WTC11 (cell line): Measurements from ENCODE around the gene HLA-DMA. TPM values are rescaled to one million over a fixed set of nuclear protein-coding genes. Genes with fewer than 3 reads are reported as not detected.

Experiments used
- ATAC-seq: fragments of 200-7000 bp; cut with Tn5 transposase; 2 replicates; pipeline ENCODE4 v1.10.0; 2021; ENCODE audit warnings: mild to moderate bottlenecking, moderate library complexity
- CTCF ChIA-PET: fragments of 300-600 bp; sonication (Branson Sonifier 250); formaldehyde crosslinking; loops from one replicate; lab custom pipeline; 2021; ENCODE audit warnings: antibody characterized with exemption; lab: Charles Lee
- POLR2A ChIA-PET: fragments of 350-600 bp; sonication (Branson Sonifier 250); formaldehyde crosslinking; loops from one replicate; lab custom pipeline; 2021; ENCODE audit warnings: antibody characterized with exemption; lab: Charles Lee
- DNase-seq: peaks from one replicate; pipeline ENCODE4 v3.0.0; 2021; ENCODE audit warnings: low spot score
- H3K27ac Mint-ChIP-seq: 2 replicates; pipeline ENCODE4 v1.8.0; 2021; ENCODE audit warnings: mixed read lengths
- H3K27me3 Mint-ChIP-seq: 2 replicates; pipeline ENCODE4 v1.8.0; 2021; ENCODE audit warnings: low read depth, mild to moderate bottlenecking, moderate library complexity, mixed read lengths
- H3K36me3 Mint-ChIP-seq: 2 replicates; pipeline ENCODE4 v1.8.0; 2021; ENCODE audit warnings: mixed read lengths
- H3K4me1 Mint-ChIP-seq: 2 replicates; pipeline ENCODE4 v1.8.0; 2022; ENCODE audit warnings: mixed read lengths
- H3K4me3 Mint-ChIP-seq: 2 replicates; pipeline ENCODE4 v1.8.0; 2021; ENCODE audit warnings: mild to moderate bottlenecking, moderate library complexity, mixed read lengths
- H3K9me3 Mint-ChIP-seq: 2 replicates; pipeline ENCODE4 v1.8.0; 2021; ENCODE audit warnings: mixed read lengths
- CREB1 ChIP-seq: sonication (generic); formaldehyde crosslinking; IDR thresholded peaks from 2 replicates; pipeline ENCODE4 v1.8.0; 2023; ENCODE audit warnings: mild to moderate bottlenecking, missing genetic modification reagents
- CREM ChIP-seq: sonication (generic); formaldehyde crosslinking; IDR thresholded peaks from 2 replicates; pipeline ENCODE4 v1.8.1; 2022; ENCODE audit warnings: mild to moderate bottlenecking, missing genetic modification reagents, moderate library complexity
- FOXP4 ChIP-seq: sonication (generic); formaldehyde crosslinking; IDR thresholded peaks from 2 replicates; pipeline ENCODE4 v1.8.0; 2022; ENCODE audit warnings: mild to moderate bottlenecking, missing genetic modification reagents
- GABPB1 ChIP-seq: sonication (generic); formaldehyde crosslinking; IDR thresholded peaks from 2 replicates; pipeline ENCODE4 v1.8.1; 2023; ENCODE audit warnings: mild to moderate bottlenecking, missing genetic modification reagents
- GTF2I ChIP-seq: fragments of 250-450 bp; sonication (Bioruptor Pico); conservative IDR thresholded peaks from 2 replicates; pipeline ENCODE4 v1.4.0; 2021; ENCODE audit warnings: mild to moderate bottlenecking
- HMGA2 ChIP-seq: fragments of 250-450 bp; sonication (Bioruptor Pico); IDR thresholded peaks from 2 replicates; pipeline ENCODE4 v1.4.0; 2021; ENCODE audit warnings: mild to moderate bottlenecking, moderate library complexity
- HMGXB4 ChIP-seq: sonication (generic); formaldehyde crosslinking; IDR thresholded peaks from 2 replicates; pipeline ENCODE4 v1.8.1; 2023; ENCODE audit warnings: mild to moderate bottlenecking, moderate library complexity, missing genetic modification reagents
- IRF2 ChIP-seq: sonication (generic); formaldehyde crosslinking; IDR thresholded peaks from 2 replicates; pipeline ENCODE4 v1.8.0; 2022; ENCODE audit warnings: low read depth, missing genetic modification reagents, borderline replicate concordance
- MXD4 ChIP-seq: fragments of 250-450 bp; sonication (Bioruptor Pico); IDR thresholded peaks from 2 replicates; pipeline ENCODE4 v1.8.0; 2021; ENCODE audit warnings: mild to moderate bottlenecking, moderate library complexity, borderline replicate concordance
- NFE2L1 ChIP-seq: sonication (generic); formaldehyde crosslinking; IDR thresholded peaks from 2 replicates; pipeline ENCODE4 v1.8.1; 2023; ENCODE audit warnings: missing genetic modification reagents
- STAT6 ChIP-seq: sonication (generic); formaldehyde crosslinking; conservative IDR thresholded peaks from 2 replicates; pipeline ENCODE4 v1.8.1; 2023; ENCODE audit warnings: mild to moderate bottlenecking, low read depth, missing genetic modification reagents, moderate library complexity
- USF1 ChIP-seq: sonication (generic); formaldehyde crosslinking; IDR thresholded peaks from 2 replicates; pipeline ENCODE4 v1.8.0; 2022; ENCODE audit warnings: mild to moderate bottlenecking, missing genetic modification reagents
- ZBTB21 ChIP-seq: sonication (generic); formaldehyde crosslinking; IDR thresholded peaks from 2 replicates; pipeline ENCODE4 v1.8.1; 2023; ENCODE audit warnings: mild to moderate bottlenecking, missing genetic modification reagents, borderline replicate concordance
- ZNF121 ChIP-seq: sonication (generic); formaldehyde crosslinking; IDR thresholded peaks from 2 replicates; pipeline ENCODE4 v1.8.0; 2023; ENCODE audit warnings: missing genetic modification reagents
- ZNF232 ChIP-seq: sonication (generic); formaldehyde crosslinking; IDR thresholded peaks from 2 replicates; pipeline ENCODE4 v1.8.0; 2022; ENCODE audit warnings: mild to moderate bottlenecking, missing genetic modification reagents
- ZNF416 ChIP-seq: fragments of 250-450 bp; sonication (Bioruptor Pico); IDR thresholded peaks from 2 replicates; pipeline ENCODE4 v1.9.0; 2021; ENCODE audit warnings: mild to moderate bottlenecking, inconsistent platforms
- total RNA-seq: library from RNA; stranded (reverse); gene quantifications from 3 replicates; pipeline ENCODE4 v1.2.3, GENCODE V29; 2021
- TF ChIP-seq, protein P1 (sequence below): sonication (generic); formaldehyde crosslinking; IDR thresholded peaks from 2 replicates; pipeline ENCODE4 v1.8.1; 2022; ENCODE audit warnings: missing genetic modification reagents, borderline replicate concordance
- TF ChIP-seq, protein P2 (sequence below): sonication (generic); formaldehyde crosslinking; IDR thresholded peaks from 2 replicates; pipeline ENCODE4 v1.8.0; 2022; ENCODE audit warnings: missing genetic modification reagents
- TF ChIP-seq, protein P3 (sequence below): sonication (generic); formaldehyde crosslinking; IDR thresholded peaks from 2 replicates; pipeline ENCODE4 v1.8.0; 2023; ENCODE audit warnings: missing genetic modification reagents

The HLA-DMA gene
- total RNA-seq, 1 experiment from 2014 or later = 6.6 TPM

GRCh38 chr6:32920715-32921114 is 32.2 kb downstream of the HLA-DMA start:
- ATAC-seq (no peak), DNase-seq (no peak)
- Mint-ChIP-seq H3K27me3 (peaks cover 5% of the 10 kb centered on the region; the same call in 1 of the 2 replicates), H3K4me1 (no peaks in the 10 kb centered on the region), H3K9me3 (no peaks in the 10 kb centered on the region), H3K27ac (no peak overlapping the region), H3K36me3 (no peaks in the 10 kb centered on the region), H3K4me3 (no peak overlapping the region)
- POLR2A ChIA-PET = no interaction called here
- CTCF ChIA-PET = interaction anchor here (1.1 kb wide), 1 partner anchor 82 kb away, joined by 3 read pairs; the partner anchor contains the start of gene TAP2
- no peak for TF ChIP-seq STAT6 (CRISPR knock-in tag)
- TF ChIP-seq NFE2L1 = no peak

DNA sequence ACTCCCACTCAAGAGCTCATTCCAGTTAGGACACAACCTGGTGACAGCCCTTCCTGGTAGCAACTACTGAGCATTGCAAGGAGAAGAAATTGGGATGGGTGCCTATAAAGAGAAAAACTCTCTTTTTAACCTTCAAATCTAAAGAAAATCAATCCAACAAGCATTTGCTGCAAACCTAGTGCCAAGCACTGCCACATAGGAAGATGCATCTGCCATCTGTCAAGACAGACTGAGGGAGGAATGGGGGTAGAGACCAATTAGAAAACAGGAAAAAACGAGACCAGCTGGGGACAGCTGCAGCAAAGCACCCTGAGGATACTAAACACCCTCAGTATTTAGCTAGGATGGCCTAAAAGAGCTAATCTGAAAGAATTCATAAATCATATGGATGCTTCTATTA is 39.9 kb downstream of the HLA-DMA start:
- ATAC-seq (no peak), DNase-seq (no peak)
- Mint-ChIP-seq H3K36me3 (no peaks in the 10 kb centered on the region), H3K27me3 (peaks cover 18% of the 10 kb centered on the region), H3K9me3 (no peaks in the 10 kb centered on the region), H3K4me3 (no peak overlapping the region), H3K4me1 (no peaks in the 10 kb centered on the region), H3K27ac (no peak overlapping the region)
- POLR2A ChIA-PET = no interaction called here
- CTCF ChIA-PET = interaction anchor here (0.8 to 3.6 kb wide), 8 partner anchors 19 to 717 kb away, joined by 3 to 35 read pairs (median 6); partner anchors contain the start of genes HLA-DMA and TAP2
- TF ChIP-seq CREM (CRISPR knock-in tag) (no peak), GTF2I (CRISPR knock-in tag) (no peak), ZBTB21 (CRISPR knock-in tag) (no peak), GABPB1 (CRISPR knock-in tag) (no peak), ZNF121 (no peak)
- TF ChIP-seq, protein P1, sequence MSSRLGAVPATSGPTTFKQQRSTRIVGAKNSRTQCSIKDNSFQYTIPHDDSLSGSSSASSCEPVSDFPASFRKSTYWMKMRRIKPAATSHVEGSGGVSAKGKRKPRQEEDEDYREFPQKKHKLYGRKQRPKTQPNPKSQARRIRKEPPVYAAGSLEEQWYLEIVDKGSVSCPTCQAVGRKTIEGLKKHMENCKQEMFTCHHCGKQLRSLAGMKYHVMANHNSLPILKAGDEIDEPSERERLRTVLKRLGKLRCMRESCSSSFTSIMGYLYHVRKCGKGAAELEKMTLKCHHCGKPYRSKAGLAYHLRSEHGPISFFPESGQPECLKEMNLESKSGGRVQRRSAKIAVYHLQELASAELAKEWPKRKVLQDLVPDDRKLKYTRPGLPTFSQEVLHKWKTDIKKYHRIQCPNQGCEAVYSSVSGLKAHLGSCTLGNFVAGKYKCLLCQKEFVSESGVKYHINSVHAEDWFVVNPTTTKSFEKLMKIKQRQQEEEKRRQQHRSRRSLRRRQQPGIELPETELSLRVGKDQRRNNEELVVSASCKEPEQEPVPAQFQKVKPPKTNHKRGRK (CRISPR knock-in tag) = no peak

- Mint-ChIP-seq H3K36me3 (no peaks in the 10 kb centered on the region), H3K27me3 (peaks cover 15% of the 10 kb centered on the region), H3K9me3 (no peaks in the 10 kb centered on the region), H3K4me1 (no peaks in the 10 kb centered on the region), H3K27ac (no peak overlapping the region), H3K4me3 (no peak overlapping the region)
- ATAC-seq (no peak), DNase-seq (no peak)
- POLR2A ChIA-PET = no interaction called here
- CTCF ChIA-PET = interaction anchor here (1.3 kb wide), 1 partner anchor 24 kb away, joined by 3 read pairs; no protein-coding TSS in a partner anchor
- TF ChIP-seq HMGXB4 (CRISPR knock-in tag) = no peak
- TF ChIP-seq, protein P2, sequence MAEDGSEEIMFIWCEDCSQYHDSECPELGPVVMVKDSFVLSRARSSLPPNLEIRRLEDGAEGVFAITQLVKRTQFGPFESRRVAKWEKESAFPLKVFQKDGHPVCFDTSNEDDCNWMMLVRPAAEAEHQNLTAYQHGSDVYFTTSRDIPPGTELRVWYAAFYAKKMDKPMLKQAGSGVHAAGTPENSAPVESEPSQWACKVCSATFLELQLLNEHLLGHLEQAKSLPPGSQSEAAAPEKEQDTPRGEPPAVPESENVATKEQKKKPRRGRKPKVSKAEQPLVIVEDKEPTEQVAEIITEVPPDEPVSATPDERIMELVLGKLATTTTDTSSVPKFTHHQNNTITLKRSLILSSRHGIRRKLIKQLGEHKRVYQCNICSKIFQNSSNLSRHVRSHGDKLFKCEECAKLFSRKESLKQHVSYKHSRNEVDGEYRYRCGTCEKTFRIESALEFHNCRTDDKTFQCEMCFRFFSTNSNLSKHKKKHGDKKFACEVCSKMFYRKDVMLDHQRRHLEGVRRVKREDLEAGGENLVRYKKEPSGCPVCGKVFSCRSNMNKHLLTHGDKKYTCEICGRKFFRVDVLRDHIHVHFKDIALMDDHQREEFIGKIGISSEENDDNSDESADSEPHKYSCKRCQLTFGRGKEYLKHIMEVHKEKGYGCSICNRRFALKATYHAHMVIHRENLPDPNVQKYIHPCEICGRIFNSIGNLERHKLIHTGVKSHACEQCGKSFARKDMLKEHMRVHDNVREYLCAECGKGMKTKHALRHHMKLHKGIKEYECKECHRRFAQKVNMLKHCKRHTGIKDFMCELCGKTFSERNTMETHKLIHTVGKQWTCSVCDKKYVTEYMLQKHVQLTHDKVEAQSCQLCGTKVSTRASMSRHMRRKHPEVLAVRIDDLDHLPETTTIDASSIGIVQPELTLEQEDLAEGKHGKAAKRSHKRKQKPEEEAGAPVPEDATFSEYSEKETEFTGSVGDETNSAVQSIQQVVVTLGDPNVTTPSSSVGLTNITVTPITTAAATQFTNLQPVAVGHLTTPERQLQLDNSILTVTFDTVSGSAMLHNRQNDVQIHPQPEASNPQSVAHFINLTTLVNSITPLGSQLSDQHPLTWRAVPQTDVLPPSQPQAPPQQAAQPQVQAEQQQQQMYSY (CRISPR knock-in tag) = no peak
- no peak for TF ChIP-seq USF1 (CRISPR knock-in tag)
- no peak for TF ChIP-seq CREB1 (CRISPR knock-in tag)
- TF ChIP-seq FOXP4 = no peak
- no peak for TF ChIP-seq ZNF232
- TF ChIP-seq ZNF416 (CRISPR knock-in tag) = no peak
- no peak for TF ChIP-seq HMGA2 (CRISPR knock-in tag)
- TF ChIP-seq, protein P3, sequence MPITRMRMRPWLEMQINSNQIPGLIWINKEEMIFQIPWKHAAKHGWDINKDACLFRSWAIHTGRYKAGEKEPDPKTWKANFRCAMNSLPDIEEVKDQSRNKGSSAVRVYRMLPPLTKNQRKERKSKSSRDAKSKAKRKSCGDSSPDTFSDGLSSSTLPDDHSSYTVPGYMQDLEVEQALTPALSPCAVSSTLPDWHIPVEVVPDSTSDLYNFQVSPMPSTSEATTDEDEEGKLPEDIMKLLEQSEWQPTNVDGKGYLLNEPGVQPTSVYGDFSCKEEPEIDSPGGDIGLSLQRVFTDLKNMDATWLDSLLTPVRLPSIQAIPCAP (CRISPR knock-in tag) = no peak
- no peak for TF ChIP-seq IRF2
- no peak for TF ChIP-seq MXD4 (CRISPR knock-in tag)
Observed at GRCh38 chr6:32908897-32909296, 44.0 kb downstream of the HLA-DMA start.
